Dendritic cell treated with granulocyte-macrophage colony-stimulating factor and Interleukin-4, amounts not matched to agents 40 ng/mL and 50 ng/mL, for 4 days (primary cell): ENCODE measurements around the gene WDR76.

Source experiments
- H3K27ac Mint-ChIP-seq: one replicate; pipeline ENCODE4 v1.8.0; 2022; ENCODE audit warnings: mild to moderate bottlenecking, mixed read lengths
- H3K27me3 Mint-ChIP-seq: one replicate; pipeline ENCODE4 v1.8.0; 2022; ENCODE audit warnings: mild to moderate bottlenecking, mixed read lengths
- H3K36me3 Mint-ChIP-seq: one replicate; pipeline ENCODE4 v1.8.0; 2022; ENCODE audit warnings: low read depth, mixed read lengths
- H3K4me1 Mint-ChIP-seq: one replicate; pipeline ENCODE4 v1.8.0; 2022; ENCODE audit warnings: low read depth, mixed read lengths
- H3K4me3 Mint-ChIP-seq: one replicate; pipeline ENCODE4 v1.8.0; 2022; ENCODE audit warnings: mild to moderate bottlenecking, moderate library complexity, mixed read lengths
- H3K9me3 Mint-ChIP-seq: one replicate; pipeline ENCODE4 v1.8.0; 2022; ENCODE audit warnings: mixed read lengths
- intact Hi-C: fragments of 100-400 bp; cut with micrococcal nuclease; formaldehyde crosslinking; loops from one replicate; pipeline ENCODE4 v1.15.0; 2022

The WDR76 gene

DNA sequence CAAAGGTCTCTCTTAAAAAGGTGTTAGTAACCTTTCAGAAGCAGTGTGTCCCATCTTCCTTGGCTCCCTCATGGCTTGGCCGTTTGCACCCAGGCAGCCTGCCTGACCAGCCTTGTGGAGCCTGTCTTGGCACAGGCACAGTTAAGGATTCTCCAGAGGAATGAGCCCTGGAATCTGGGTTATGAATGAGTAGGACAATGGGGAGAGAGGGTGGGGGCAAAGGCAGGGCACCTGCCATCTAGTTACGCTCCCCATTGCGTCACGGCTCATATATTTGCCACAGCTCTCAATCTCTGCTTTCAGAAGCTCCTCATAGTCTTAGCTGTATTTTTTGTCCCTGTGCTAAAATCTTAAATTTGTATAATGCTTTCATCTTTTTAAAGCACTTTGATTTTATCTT is 50.6 kb downstream of the WDR76 start:
- H3K4me1 Mint-ChIP-seq, result no peaks in the 10 kb centered on the region
- intact Hi-C loops, result no loop called here
- H3K4me3 Mint-ChIP-seq, result no peak overlapping the region
- H3K9me3 Mint-ChIP-seq, result no peaks in the 10 kb centered on the region
- H3K36me3 Mint-ChIP-seq, result peaks cover 10% of the 10 kb centered on the region
- no peak overlapping the region for H3K27ac Mint-ChIP-seq
- H3K27me3 Mint-ChIP-seq, result no peaks in the 10 kb centered on the region

DNA sequence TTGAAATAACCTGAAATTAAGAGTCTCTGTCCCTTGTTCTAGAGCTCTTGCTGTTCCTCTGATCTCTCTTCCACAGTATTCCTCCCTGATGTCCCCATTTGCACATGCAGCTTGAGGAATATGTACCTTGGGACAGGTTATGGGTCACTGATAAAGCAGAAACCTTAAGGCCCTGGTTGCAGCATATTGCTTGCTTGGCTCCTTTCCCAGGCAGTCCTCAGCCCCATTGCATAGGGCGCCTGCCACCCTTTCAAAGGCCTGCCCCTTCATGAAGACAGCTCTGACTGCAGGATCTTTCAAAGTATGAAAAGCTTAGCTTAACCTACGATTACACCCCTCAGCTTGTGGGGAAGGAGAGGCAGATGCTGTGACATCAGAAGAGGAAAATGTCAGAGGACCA is 51.6 kb downstream of the WDR76 start:
- Mint-ChIP-seq H3K36me3 (peaks cover 9% of the 10 kb centered on the region), H3K4me1 (no peaks in the 10 kb centered on the region), H3K9me3 (no peaks in the 10 kb centered on the region), H3K4me3 (no peak overlapping the region), H3K27me3 (no peaks in the 10 kb centered on the region), H3K27ac (no peak overlapping the region)
- intact Hi-C loops, result no loop called here

DNA sequence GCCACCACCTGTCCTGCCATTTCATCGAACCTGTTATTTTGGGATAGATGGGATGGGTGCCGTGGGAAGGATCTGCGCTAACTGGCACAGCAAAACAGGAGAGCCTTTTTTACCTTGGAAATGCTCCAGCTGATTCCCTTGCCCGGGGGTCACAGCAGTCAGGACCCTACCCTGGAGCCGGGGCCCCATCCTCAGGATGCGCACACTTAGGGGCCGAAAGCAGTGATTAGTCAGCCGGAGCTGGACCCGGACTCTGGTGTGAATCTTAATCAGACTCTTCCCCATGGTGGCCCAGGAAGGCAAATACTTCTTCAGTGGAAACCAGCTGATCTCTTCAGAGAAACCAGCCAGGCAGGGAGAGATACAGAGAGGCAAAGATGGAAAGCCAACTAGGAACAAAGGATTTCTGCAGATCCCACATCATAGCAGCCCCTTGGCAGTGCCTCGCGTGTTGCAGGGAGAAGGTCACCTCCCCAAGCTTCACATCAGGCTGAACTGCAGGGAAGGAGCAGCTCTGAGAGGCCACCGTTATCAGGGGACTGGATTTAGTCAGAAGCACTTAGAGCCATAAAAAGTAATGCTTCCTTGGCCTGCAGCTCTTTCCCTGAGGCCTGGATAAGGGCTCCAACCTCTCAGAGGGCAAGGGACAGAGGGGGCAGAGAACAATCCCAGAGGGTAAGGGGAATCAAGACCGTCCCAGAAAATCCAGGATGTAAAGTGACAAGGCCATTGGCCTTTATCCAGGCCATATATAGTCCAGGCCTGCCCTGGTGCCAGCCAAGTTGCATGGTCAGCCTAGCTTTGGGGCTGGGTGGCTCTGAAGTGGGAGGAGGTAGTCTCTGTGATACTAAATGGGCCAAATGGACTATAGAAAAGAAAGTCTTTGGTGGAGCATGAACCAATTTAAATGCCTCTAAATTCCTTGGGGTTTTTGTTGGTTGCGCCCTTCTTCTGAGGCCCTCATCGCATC is 52.9 kb downstream of the WDR76 start:
- intact Hi-C loops, result no loop called here
- H3K4me3 Mint-ChIP-seq, result no peak overlapping the region
- no peak overlapping the region for H3K27ac Mint-ChIP-seq
- H3K27me3 Mint-ChIP-seq, result no peaks in the 10 kb centered on the region
- no peaks in the 10 kb centered on the region for H3K36me3 Mint-ChIP-seq
- H3K9me3 Mint-ChIP-seq, result no peaks in the 10 kb centered on the region
- no peaks in the 10 kb centered on the region for H3K4me1 Mint-ChIP-seq

DNA sequence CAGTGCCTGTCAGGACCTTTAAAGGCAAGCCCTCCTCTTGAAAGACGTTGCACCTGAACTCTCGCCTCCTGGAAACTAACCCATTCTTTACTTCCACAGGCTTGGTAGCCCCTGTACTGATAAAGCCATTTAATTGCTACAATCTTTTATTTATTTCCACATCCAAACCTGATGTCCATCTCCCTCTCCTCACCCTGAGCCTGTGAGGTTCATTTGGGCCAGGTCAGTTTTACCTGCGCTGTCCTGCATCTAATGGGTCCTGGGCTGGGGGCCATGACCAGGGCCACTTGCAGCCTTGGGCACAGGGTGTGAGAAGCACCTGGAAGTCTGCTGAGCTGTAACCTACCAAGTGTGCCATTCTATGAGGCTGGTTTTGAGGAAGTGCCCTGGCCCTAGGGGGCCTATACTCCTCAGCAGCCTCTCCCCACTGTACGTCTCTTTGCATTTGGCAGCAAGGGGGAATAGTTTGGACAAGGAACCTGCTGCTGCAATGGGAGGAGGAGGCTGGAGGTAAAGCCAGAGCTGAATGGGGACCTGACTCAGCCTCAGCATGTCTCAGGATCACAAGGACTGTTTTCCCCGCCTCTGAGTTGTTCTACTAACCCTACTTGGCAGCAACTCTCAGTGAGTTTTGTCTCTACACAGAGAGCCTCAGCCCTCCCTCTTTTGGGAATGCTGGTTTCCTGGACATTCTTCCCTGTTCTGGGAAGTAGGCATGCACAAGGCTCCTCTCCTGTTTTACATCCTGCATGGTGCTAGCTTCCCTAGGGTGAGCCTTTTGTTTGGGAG is 53.8 kb downstream of the WDR76 start:
- intact Hi-C loops, result no loop called here
- H3K36me3 Mint-ChIP-seq, result no peaks in the 10 kb centered on the region
- no peaks in the 10 kb centered on the region for H3K4me1 Mint-ChIP-seq
- no peak overlapping the region for H3K27ac Mint-ChIP-seq
- H3K4me3 Mint-ChIP-seq, result no peak overlapping the region
- no peaks in the 10 kb centered on the region for H3K9me3 Mint-ChIP-seq
- H3K27me3 Mint-ChIP-seq, result no peaks in the 10 kb centered on the region

DNA sequence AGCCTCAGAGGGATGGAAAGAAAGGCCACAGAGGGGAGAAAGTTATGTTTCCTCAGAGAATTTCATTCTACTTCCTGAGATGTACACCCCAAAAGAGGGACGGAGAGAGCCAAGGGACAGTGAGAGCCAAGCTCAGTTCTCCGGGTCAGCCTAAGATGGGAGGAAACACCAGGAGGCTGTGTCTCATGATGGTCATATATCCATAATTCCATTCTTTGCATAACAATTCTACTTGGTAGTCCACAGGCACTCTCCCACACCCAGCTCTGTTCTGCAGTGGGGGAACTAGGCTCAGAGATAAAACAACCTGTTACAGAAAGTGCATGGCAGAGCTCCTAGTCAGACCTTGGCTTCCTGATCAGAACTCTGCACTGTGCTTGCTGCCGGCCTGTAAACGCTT is 54.4 kb downstream of the WDR76 start:
- Mint-ChIP-seq H3K27ac (no peak overlapping the region), H3K9me3 (no peaks in the 10 kb centered on the region), H3K4me3 (no peak overlapping the region), H3K4me1 (no peaks in the 10 kb centered on the region), H3K27me3 (no peaks in the 10 kb centered on the region), H3K36me3 (no peaks in the 10 kb centered on the region)
- intact Hi-C loops, result no loop called here

DNA sequence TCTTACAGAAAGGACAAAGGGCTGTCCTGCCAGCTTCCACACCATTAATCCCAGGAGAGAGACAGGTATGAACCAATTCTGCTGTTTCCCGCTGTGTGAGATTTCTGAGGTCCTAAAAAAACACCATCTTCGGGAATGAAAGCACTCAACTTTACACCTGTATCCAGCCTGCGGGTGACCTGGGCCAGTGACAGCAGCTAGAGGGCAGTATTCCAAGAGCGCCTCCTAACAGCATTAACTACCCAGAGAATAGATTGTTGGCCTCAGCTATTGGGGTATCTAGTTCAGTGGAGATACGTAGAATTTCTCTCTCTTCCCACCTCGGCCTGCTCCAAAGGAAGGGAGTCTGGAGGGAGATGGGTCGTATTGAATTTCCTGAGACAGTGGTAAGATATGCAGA is 55.1 kb downstream of the WDR76 start:
- H3K36me3 Mint-ChIP-seq, result no peaks in the 10 kb centered on the region
- intact Hi-C loops, result no loop called here
- no peak overlapping the region for H3K4me3 Mint-ChIP-seq
- H3K27ac Mint-ChIP-seq, result no peak overlapping the region
- no peaks in the 10 kb centered on the region for H3K4me1 Mint-ChIP-seq
- no peaks in the 10 kb centered on the region for H3K9me3 Mint-ChIP-seq
- H3K27me3 Mint-ChIP-seq, result no peaks in the 10 kb centered on the region

DNA sequence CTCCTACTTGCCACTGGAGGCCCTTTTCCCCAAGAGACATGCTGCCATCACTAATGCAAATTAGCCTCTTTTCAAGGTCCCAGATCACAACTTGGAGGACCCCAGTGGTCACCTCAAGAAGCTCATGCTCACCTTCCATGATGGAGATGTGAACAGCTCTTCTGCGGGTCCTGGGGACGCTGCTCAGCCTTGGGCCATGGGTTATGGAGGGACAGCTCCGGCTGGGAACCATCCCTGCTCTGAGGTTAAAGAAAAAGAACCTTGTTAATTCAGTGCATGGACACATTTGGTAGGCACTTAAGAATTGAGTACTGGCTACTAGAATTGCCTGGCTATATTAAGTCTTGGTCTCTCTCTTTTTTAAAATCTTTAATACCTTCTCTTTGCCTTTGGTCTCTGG is 56.8 kb downstream of the WDR76 start:
- no peaks in the 10 kb centered on the region for H3K36me3 Mint-ChIP-seq
- intact Hi-C loops, result no loop called here

DNA sequence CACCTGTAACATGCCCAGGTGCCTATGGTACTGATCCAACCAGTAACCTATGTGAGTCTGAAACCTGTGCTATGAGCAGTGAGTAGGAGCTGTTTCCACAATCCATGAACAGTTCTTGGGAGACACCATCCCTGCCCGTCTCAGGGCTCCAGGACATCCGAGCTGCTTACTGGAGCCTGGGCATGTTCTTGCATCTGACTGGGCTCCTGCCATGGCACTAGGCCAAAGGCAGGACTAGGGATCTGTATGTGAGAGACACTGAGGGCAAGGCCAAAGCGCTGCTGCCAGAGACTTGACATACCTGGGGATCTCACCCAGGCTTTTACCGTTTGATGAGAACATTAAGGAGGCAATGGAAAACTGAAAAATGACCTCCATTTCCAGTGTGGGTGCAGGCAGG is 59.8 kb downstream of the WDR76 start:
- Mint-ChIP-seq H3K27me3 (no peaks in the 10 kb centered on the region), H3K27ac (no peak overlapping the region), H3K4me1 (no peaks in the 10 kb centered on the region), H3K36me3 (no peaks in the 10 kb centered on the region), H3K9me3 (no peaks in the 10 kb centered on the region), H3K4me3 (no peak overlapping the region)
- intact Hi-C loops, result no loop called here

More for the DNA sequence above, 56.8 kb downstream of the WDR76 start:
- Mint-ChIP-seq H3K4me3 (no peak overlapping the region), H3K27me3 (no peaks in the 10 kb centered on the region), H3K27ac (no peak overlapping the region), H3K9me3 (no peaks in the 10 kb centered on the region), H3K4me1 (no peaks in the 10 kb centered on the region)

DNA sequence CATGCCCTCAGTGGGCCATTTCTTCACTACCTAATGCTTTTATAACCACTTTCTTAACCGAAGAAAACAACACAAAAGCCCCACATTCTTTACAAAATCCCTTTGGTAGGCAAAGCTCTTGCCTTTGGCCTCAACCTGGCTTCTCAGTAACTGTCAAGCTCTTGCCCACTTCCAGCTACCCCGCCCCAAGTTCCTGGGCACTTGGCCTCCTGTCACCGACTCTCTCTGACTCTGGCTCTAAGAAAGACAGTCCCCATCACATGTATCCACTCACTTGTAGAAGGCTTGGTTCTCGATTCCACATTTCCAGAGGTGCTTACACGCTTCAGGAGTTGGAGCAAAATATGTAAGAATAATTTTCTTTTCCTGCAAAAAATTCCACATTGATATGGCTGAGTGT is 61.1 kb downstream of the WDR76 start:
- Mint-ChIP-seq H3K36me3 (no peaks in the 10 kb centered on the region), H3K27me3 (no peaks in the 10 kb centered on the region), H3K27ac (no peak overlapping the region), H3K4me1 (no peaks in the 10 kb centered on the region), H3K9me3 (no peaks in the 10 kb centered on the region), H3K4me3 (no peak overlapping the region)
- intact Hi-C loops, result no loop called here

DNA sequence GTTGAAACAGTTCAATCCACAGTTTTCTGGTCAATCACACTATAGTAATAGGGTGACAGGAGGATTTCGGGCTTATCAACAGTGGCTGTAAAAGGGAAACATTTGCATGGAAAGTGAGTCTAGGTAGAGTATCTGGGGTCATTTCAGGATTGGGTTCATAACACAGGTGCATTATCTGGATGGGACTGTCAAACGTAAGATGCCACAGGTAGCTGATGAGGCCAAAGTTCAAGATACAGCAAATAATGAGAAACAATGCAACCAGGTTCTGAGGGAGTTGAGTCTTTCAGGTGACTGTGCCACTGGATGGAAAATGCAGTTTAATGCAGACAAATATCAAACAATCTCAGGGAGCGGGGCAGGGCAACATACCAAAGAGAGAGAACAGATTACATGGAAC is 62.2 kb downstream of the WDR76 start:
- Mint-ChIP-seq H3K4me1 (peaks cover 5% of the 10 kb centered on the region), H3K4me3 (no peak overlapping the region), H3K27me3 (no peaks in the 10 kb centered on the region), H3K27ac (no peak overlapping the region), H3K9me3 (no peaks in the 10 kb centered on the region), H3K36me3 (no peaks in the 10 kb centered on the region)
- intact Hi-C loops, result no loop called here

DNA sequence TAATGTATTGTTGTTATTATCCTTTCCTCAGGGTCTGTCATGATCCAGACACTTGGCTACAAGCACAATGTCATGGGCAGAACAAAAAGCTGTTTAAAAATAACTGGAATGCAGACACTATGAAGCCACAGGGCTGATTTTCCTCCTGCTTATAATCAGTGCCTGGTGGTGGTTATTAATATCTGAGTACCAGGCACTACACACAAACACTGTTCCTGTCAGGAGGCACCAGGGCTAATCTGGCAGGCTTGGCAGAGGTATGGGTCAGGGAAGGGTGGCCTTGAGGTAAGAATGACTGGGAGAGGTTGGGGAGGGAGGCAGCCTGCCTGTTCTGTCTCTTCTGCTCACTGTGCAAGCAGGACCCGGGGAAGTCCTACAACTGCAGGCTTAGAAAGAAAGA is 67.2 kb downstream of the WDR76 start:
- Mint-ChIP-seq H3K27ac (no peak overlapping the region), H3K36me3 (no peaks in the 10 kb centered on the region), H3K4me1 (peaks cover 5% of the 10 kb centered on the region), H3K27me3 (no peaks in the 10 kb centered on the region), H3K9me3 (no peaks in the 10 kb centered on the region), H3K4me3 (no peak overlapping the region)
- intact Hi-C loops, result no loop called here

DNA sequence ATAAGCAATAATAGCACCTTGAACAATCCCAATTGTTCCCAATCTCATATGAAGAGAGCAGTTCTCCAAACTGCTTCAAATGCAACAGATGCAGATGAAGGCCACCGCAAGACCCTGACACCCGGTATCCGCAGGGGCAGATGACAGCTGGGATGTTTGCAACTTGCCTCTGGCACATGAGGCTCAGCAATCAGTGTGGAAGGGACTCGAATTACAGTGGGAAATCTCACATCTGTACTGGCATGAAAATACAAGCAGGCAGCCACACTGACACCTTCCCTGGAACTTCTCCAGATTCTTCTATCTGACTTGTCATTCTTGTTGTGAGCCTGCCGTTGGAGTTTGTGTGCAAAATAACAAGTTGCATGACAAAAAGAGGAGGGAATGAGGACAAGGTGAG is 68.8 kb downstream of the WDR76 start:
- intact Hi-C loops, result no loop called here
- Mint-ChIP-seq H3K27me3 (no peaks in the 10 kb centered on the region), H3K4me1 (peaks cover 5% of the 10 kb centered on the region), H3K4me3 (no peak overlapping the region), H3K27ac (no peak overlapping the region), H3K36me3 (no peaks in the 10 kb centered on the region), H3K9me3 (no peaks in the 10 kb centered on the region)

DNA sequence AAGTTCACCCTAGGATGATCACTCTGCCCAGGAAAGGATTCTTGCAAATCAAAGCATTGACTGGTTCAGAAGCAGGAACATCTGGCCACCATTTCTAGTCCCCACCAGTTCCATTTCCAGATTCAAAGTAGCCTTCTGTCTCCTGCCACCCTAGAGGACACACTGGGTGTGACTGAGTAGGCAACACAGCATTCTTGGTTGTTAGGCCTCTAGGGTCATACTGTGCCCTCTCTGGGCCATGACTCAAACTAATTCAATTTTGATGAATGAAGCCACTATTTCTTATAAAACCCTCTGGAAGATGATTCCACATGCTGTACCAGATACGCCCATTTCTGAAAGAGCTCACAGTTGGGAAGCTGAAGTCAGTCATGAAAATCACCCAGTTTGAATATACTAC is 69.7 kb downstream of the WDR76 start:
- H3K36me3 Mint-ChIP-seq, result no peaks in the 10 kb centered on the region
- H3K9me3 Mint-ChIP-seq, result no peaks in the 10 kb centered on the region
- intact Hi-C loops, result no loop called here
- peaks cover 5% of the 10 kb centered on the region for H3K4me1 Mint-ChIP-seq
- no peak overlapping the region for H3K27ac Mint-ChIP-seq
- no peak overlapping the region for H3K4me3 Mint-ChIP-seq
- H3K27me3 Mint-ChIP-seq, result no peaks in the 10 kb centered on the region

DNA sequence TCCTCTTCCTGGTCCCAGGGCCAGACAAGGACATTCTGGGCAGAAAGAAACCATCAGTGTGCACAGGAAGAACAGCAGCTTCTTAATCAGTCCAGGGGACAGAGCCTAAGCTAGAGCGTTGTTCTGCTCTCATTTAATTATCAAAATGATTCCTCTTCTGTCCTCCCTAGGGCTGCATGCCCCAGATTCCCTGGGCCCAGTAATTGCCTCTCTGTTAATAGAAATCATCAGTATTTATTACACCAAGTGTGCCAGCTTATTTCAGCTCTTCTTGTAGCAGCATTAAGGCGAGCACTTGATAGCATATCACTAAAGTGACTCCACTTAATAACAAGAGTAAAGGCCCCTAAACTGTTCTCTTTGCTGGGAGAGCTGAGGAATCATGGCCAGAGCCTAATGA is 72.1 kb downstream of the WDR76 start:
- Mint-ChIP-seq H3K27me3 (peaks cover under 1% of the 10 kb centered on the region), H3K36me3 (no peaks in the 10 kb centered on the region), H3K4me3 (no peak overlapping the region), H3K4me1 (peaks cover 3% of the 10 kb centered on the region), H3K27ac (no peak overlapping the region), H3K9me3 (no peaks in the 10 kb centered on the region)
- intact Hi-C loops, result no loop called here
